Endothelial cell (in vitro differentiated cells): Measurements from ENCODE around the gene CHAT. TPM values are rescaled to one million over a fixed set of nuclear protein-coding genes. Genes with fewer than 3 reads are reported as not detected.

Experiments used
- DNase-seq: peaks from one replicate; pipeline ENCODE4 v3.0.0; 2021; ENCODE audit warnings: low spot score
- H3K27ac Mint-ChIP-seq: one replicate; pipeline ENCODE4 v1.8.0; 2021; ENCODE audit warnings: mixed read lengths, inconsistent platforms; ENCODE audit not compliant: unreplicated experiment
- H3K27me3 Mint-ChIP-seq: one replicate; pipeline ENCODE4 v1.8.0; 2021; ENCODE audit warnings: mild to moderate bottlenecking, moderate library complexity, mixed read lengths, inconsistent platforms; ENCODE audit not compliant: unreplicated experiment
- H3K36me3 Mint-ChIP-seq: one replicate; pipeline ENCODE4 v1.8.0; 2021; ENCODE audit warnings: mild to moderate bottlenecking, low read depth, mixed read lengths, inconsistent platforms; ENCODE audit not compliant: unreplicated experiment
- H3K4me1 Mint-ChIP-seq: one replicate; pipeline ENCODE4 v1.8.0; 2021; ENCODE audit warnings: mild to moderate bottlenecking, mixed read lengths, inconsistent platforms; ENCODE audit not compliant: unreplicated experiment
- H3K4me3 Mint-ChIP-seq: one replicate; pipeline ENCODE4 v1.8.0; 2021; ENCODE audit warnings: mild to moderate bottlenecking, mixed read lengths, inconsistent platforms; ENCODE audit not compliant: unreplicated experiment
- H3K9me3 Mint-ChIP-seq: one replicate; pipeline ENCODE4 v1.8.0; 2021; ENCODE audit warnings: mixed read lengths, inconsistent platforms; ENCODE audit not compliant: unreplicated experiment
- CTCF ChIP-seq: fragments of 200-600 bp; sonication (generic); IDR thresholded peaks from one replicate; pipeline ENCODE4 v1.5.0; 2021; ENCODE audit warnings: antibody characterized with exemption; ENCODE audit not compliant: unreplicated experiment
- total RNA-seq: library from RNA; stranded (reverse); fragmentation: NEBNext Ultra II Directional; extraction: Animal tissue kit (Norgen Biotek cat#: 25700); gene quantifications from one replicate; pipeline ENCODE4 v1.2.1, GENCODE V29; 2021; ENCODE audit not compliant: unreplicated experiment

The CHAT gene
- total RNA-seq, 1 donor from 2014 or later = 0.23 TPM

- DNase-seq = no peak
- Mint-ChIP-seq H3K27me3 (peaks cover 2% of the 10 kb centered on the region), H3K9me3 (no peaks in the 10 kb centered on the region), H3K27ac (no peak overlapping the region), H3K36me3 (no peaks in the 10 kb centered on the region), H3K4me3 (no peak overlapping the region), H3K4me1 (no peaks in the 10 kb centered on the region)
- TF ChIP-seq CTCF = no peak
Observed at GRCh38 chr10:49578392-49578791, 35.4 kb upstream of the CHAT start.

- Mint-ChIP-seq H3K4me3 (no peak overlapping the region), H3K36me3 (no peaks in the 10 kb centered on the region), H3K27me3 (peaks cover 2% of the 10 kb centered on the region), H3K4me1 (no peaks in the 10 kb centered on the region), H3K27ac (no peak overlapping the region), H3K9me3 (no peaks in the 10 kb centered on the region)
- no peak for DNase-seq
- TF ChIP-seq CTCF = no peak
Observed at GRCh38 chr10:49579621-49580020, 34.2 kb upstream of the CHAT start.

GRCh38 chr10:49585387-49585786 lies 28.4 kb upstream of the CHAT start:
- H3K36me3 Mint-ChIP-seq = no peaks in the 10 kb centered on the region
- H3K27me3 Mint-ChIP-seq = no peaks in the 10 kb centered on the region
- TF ChIP-seq CTCF = no peak
- H3K4me3 Mint-ChIP-seq = no peak overlapping the region
- no peak for DNase-seq
- no peak overlapping the region for H3K27ac Mint-ChIP-seq
- no peaks in the 10 kb centered on the region for H3K4me1 Mint-ChIP-seq
- no peaks in the 10 kb centered on the region for H3K9me3 Mint-ChIP-seq

GRCh38 chr10:49587981-49588380 lies 25.9 kb upstream of the CHAT start:
- Mint-ChIP-seq H3K4me1 (no peaks in the 10 kb centered on the region), H3K27ac (no peak overlapping the region), H3K9me3 (no peaks in the 10 kb centered on the region), H3K27me3 (no peaks in the 10 kb centered on the region), H3K4me3 (no peak overlapping the region), H3K36me3 (no peaks in the 10 kb centered on the region)
- no peak for TF ChIP-seq CTCF
- no peak for DNase-seq

- Mint-ChIP-seq H3K4me1 (peaks cover 26% of the 10 kb centered on the region), H3K36me3 (no peaks in the 10 kb centered on the region), H3K27ac (no peak overlapping the region), H3K27me3 (peaks cover 7% of the 10 kb centered on the region), H3K9me3 (no peaks in the 10 kb centered on the region), H3K4me3 (no peak overlapping the region)
- TF ChIP-seq CTCF = peak; percentile 88
- DNase-seq = peak; percentile 78
Observed at GRCh38 chr10:49592726-49593563, 20.9 kb upstream of the CHAT start.
